Stomach (tissue), 4 donors: Measurements from ENCODE around the gene CRYAA.

Source experiments
- POLR2A ChIP-seq, 4 donors: fragments of 450-650 bp; IDR thresholded peaks; one replicate each; pipeline ENCODE4 v1.6.1; 2016; ENCODE audit warnings: antibody characterized with exemption in 4 of 4, control low read depth in 2 of 4, mild to moderate bottlenecking in 1 of 4, moderate library complexity in 1 of 4
- POLR2AphosphoS5 ChIP-seq, 3 donors: sonication (generic); formaldehyde crosslinking; IDR thresholded peaks; one replicate each; pipeline ENCODE4 v1.6.1; 2016; ENCODE audit warnings: antibody characterized with exemption in 3 of 3
- TF ChIP-seq, protein P1 (sequence below), 7 experiments: fragments of 450-650 bp in 4 of 7; fragments of 200-600 bp in 3 of 7; sonication (generic) in 3 of 7; IDR thresholded peaks; one replicate each; pipeline ENCODE4 v1.5.1; 2016 to 2019; ENCODE audit warnings: antibody characterized with exemption in 7 of 7, control low read depth in 2 of 7, mild to moderate bottlenecking in 1 of 7

DNA sequence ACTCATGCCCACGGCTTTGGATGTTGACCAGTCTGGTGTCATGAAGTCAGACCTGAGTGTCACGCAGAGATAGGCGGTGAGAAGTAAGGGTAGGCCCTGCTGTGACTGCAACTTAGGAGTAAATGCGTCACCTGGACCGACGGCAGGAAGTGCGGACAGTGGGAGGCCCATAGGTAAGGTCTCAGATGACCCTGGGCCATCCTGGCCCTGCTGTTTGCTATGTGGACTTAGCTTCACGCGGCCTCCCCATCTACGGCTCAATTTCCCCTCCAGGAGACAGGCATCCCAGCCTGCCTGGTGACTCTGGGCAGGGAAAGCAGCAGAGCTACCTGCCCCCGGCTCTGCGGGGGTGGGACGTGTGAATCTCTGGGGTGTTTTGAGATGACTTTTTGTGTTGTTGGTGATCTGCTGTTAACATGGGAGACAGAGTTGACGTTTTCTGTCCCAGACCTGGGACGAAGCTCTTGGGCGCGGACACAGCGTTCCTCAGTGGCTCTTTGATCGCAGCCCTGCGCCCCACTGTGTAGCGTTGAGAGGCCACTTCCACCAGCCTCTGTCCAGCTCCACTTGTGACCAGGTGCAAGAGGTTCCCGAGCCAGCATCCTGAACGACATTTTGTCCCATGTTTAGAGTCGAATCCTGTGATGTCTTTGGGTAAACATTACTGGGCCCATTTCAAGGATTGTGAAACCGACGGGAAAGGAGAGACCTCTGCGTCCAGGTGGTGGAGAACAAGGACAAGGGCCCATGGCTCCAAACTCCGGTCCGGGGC is 39.9 kb downstream of the CRYAA start:
- TF ChIP-seq POLR2AphosphoS5 (IDR thresholded peaks at IDR 0.05) = no peak
- TF ChIP-seq, protein P1, sequence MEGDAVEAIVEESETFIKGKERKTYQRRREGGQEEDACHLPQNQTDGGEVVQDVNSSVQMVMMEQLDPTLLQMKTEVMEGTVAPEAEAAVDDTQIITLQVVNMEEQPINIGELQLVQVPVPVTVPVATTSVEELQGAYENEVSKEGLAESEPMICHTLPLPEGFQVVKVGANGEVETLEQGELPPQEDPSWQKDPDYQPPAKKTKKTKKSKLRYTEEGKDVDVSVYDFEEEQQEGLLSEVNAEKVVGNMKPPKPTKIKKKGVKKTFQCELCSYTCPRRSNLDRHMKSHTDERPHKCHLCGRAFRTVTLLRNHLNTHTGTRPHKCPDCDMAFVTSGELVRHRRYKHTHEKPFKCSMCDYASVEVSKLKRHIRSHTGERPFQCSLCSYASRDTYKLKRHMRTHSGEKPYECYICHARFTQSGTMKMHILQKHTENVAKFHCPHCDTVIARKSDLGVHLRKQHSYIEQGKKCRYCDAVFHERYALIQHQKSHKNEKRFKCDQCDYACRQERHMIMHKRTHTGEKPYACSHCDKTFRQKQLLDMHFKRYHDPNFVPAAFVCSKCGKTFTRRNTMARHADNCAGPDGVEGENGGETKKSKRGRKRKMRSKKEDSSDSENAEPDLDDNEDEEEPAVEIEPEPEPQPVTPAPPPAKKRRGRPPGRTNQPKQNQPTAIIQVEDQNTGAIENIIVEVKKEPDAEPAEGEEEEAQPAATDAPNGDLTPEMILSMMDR (IDR thresholded peaks at IDR 0.05) = no peak
- no peak for TF ChIP-seq POLR2A (IDR thresholded peaks at IDR 0.05)
